ENCODE results near the gene WDR38.
A peak's percentile ranks its signal among the peaks of the same experiment; 100 is the strongest.

Gene WDR38

GRCh38 chr9:124861342-124862229 lies 8.3 kb downstream of the WDR38 start, which contains the start of the genes ARPC5L and RPL35:
Gene ARPC5L, plus strand, starts transcription at chr9:124862130. Its CDS starts 7,161 bp downstream, at chr9:124869291.
Gene RPL35, minus strand, starts transcription at chr9:124861957. Its CDS starts 45 bp downstream, at chr9:124861912.
- H3K27me3 Mint-ChIP-seq, result no peaks in the 10 kb centered on the region
- H3K36me3 Mint-ChIP-seq, result peaks cover 20% of the 10 kb centered on the region
- H3K27ac Mint-ChIP-seq, result peak within 1 kb of the TSS; percentile 98
- H3K4me3 Mint-ChIP-seq, result peak within 1 kb of the TSS; percentile 96
- H3K9me3 Mint-ChIP-seq, result no peaks in the 10 kb centered on the region
- peaks cover 45% of the 10 kb centered on the region for H3K4me1 Mint-ChIP-seq

GRCh38 chr9:124863371-124863871 lies 10.2 kb downstream of the WDR38 start:
- Mint-ChIP-seq H3K36me3 (peaks cover 18% of the 10 kb centered on the region), H3K27me3 (no peaks in the 10 kb centered on the region), H3K4me3 (peak overlapping the region; percentile 50)

GRCh38 chr9:124868511-124869465 lies 15.5 kb downstream of the WDR38 start:
- Mint-ChIP-seq H3K27me3 (no peaks in the 10 kb centered on the region), H3K9me3 (no peaks in the 10 kb centered on the region), H3K27ac (peak overlapping the region; percentile 98)

More at GRCh38 chr9:124863371-124863871, 10.2 kb downstream of the WDR38 start:
- Mint-ChIP-seq H3K9me3 (no peaks in the 10 kb centered on the region), H3K4me1 (peaks cover 42% of the 10 kb centered on the region), H3K27ac (no peak overlapping the region)

DNA sequence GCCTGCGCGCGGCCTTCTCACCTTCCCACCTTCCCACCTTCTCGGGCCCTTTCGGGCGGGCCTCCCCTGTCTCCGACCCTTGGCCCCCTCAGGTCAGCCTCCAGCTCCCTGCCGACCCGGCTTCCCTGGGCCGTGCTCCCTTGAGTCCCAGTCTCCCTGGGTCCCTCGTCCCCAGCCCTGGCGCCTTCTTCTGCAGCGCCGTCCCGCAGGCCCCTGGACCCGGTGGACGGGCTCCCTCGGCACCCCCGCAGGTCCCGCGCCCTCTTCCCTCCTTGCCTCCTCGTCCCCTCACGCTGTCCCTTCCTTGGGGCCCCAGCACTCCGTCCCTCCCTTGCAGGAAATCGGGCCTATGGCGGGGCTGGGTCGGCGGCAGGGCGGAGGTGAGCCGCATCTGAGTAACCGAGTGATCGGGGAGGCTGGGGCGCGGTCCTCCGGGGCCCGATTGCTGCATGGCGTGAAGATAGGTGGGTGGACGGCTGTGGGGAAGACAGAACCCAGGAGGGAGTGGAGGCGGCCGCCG lies 16.3 kb downstream of the WDR38 start:
- Mint-ChIP-seq H3K36me3 (peaks cover 13% of the 10 kb centered on the region), H3K4me1 (peaks cover 48% of the 10 kb centered on the region), H3K9me3 (no peaks in the 10 kb centered on the region), H3K27ac (peak overlapping the region; percentile 99), H3K4me3 (peak overlapping the region; percentile 93), H3K27me3 (no peaks in the 10 kb centered on the region)

More at GRCh38 chr9:124868511-124869465, 15.5 kb downstream of the WDR38 start:
- Mint-ChIP-seq H3K4me3 (peak overlapping the region; percentile 93), H3K4me1 (peaks cover 50% of the 10 kb centered on the region), H3K36me3 (peaks cover 13% of the 10 kb centered on the region)

- Mint-ChIP-seq H3K27me3 (no peaks in the 10 kb centered on the region), H3K27ac (peak overlapping the region; percentile 99), H3K9me3 (no peaks in the 10 kb centered on the region), H3K4me3 (peak overlapping the region; percentile 93), H3K4me1 (peaks cover 53% of the 10 kb centered on the region), H3K36me3 (peaks cover 13% of the 10 kb centered on the region)
These were observed 16.8 kb downstream of the WDR38 start for GRCh38 chr9:124869986-124870560.

- Mint-ChIP-seq H3K36me3 (peaks cover 16% of the 10 kb centered on the region), H3K27ac (peak overlapping the region; percentile 99), H3K4me3 (peak overlapping the region; percentile 93), H3K27me3 (no peaks in the 10 kb centered on the region), H3K9me3 (no peaks in the 10 kb centered on the region), H3K4me1 (peaks cover 53% of the 10 kb centered on the region)
These were observed 17.5 kb downstream of the WDR38 start for GRCh38 chr9:124870723-124871122.

- H3K4me1 Mint-ChIP-seq, result peaks cover 53% of the 10 kb centered on the region
- no peaks in the 10 kb centered on the region for H3K27me3 Mint-ChIP-seq
- H3K4me3 Mint-ChIP-seq, result peak overlapping the region; percentile 93
- no peaks in the 10 kb centered on the region for H3K9me3 Mint-ChIP-seq
- peak overlapping the region; percentile 99 for H3K27ac Mint-ChIP-seq
- peaks cover 16% of the 10 kb centered on the region for H3K36me3 Mint-ChIP-seq
These were observed 17.9 kb downstream of the WDR38 start for GRCh38 chr9:124871156-124871561.

- peaks cover 29% of the 10 kb centered on the region for H3K36me3 Mint-ChIP-seq
- no peaks in the 10 kb centered on the region for H3K27me3 Mint-ChIP-seq
- H3K27ac Mint-ChIP-seq, result no peak overlapping the region
- H3K4me3 Mint-ChIP-seq, result peak overlapping the region; percentile 69
- H3K9me3 Mint-ChIP-seq, result no peaks in the 10 kb centered on the region
- peaks cover 47% of the 10 kb centered on the region for H3K4me1 Mint-ChIP-seq
These were observed 20.4 kb downstream of the WDR38 start for GRCh38 chr9:124873664-124874063.

DNA sequence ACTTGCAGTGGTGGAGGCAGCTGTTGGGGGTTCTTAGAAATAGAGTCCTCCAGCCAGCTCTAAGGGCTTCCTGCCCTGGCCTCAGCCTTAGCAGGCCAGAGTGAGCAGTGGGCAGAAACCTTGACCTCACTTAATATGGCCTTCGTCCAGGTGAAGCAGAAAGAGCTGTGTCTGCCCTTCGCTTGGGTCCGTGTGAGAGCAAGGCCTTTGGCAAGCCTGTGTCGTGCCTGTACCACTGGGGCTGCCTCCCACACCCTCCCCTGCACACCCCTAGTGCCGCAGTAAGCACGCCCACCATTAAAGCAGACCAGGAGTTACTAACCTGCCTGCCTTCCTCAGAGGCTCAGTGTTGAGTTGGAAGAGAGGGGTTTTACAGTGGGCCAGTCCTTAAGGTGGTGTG lies 22.2 kb downstream of the WDR38 start:
- Mint-ChIP-seq H3K27me3 (no peaks in the 10 kb centered on the region), H3K27ac (no peak overlapping the region), H3K9me3 (no peaks in the 10 kb centered on the region), H3K4me3 (no peak overlapping the region), H3K36me3 (peaks cover 27% of the 10 kb centered on the region), H3K4me1 (peaks cover 43% of the 10 kb centered on the region)

DNA sequence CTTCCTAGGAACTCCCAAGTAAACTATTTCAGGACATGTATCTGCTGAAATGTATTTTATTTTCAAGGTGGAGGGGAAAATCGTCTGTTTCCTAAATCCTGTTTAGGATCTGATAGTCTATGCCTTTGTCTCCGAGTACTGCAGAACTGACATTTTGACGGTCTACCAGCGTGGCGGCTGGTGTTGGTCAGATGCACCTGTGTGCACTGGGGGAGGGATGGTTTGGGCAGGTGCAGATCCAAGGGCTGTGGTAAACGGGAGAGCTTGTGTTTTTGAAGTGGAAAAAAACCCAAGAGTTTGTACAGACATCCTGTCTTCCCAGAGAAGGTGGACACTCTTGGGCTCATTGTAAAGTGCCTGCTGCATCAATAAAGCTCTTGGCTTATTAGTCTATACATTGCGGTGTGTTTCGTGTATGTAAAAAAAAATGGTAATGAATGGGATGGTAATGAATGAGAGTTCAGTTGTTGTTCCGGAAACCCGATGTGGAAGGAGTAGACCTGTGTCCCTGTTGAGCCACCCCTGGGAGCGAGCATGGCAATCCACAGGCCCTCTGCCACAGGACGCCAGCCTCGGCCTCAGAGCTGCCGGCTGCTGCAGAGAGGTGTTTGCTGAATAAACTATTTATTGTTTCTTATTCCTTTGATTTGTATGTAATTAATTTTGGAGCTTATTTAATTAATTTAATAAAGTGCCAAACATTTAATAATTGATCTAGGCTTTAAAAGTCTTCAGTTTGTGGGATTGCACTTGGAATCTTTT lies 23.9 kb downstream of the WDR38 start:
- peak overlapping the region; percentile 23 for H3K27ac Mint-ChIP-seq
- peak overlapping the region; percentile 8 for H3K4me3 Mint-ChIP-seq
- H3K9me3 Mint-ChIP-seq, result no peaks in the 10 kb centered on the region
- H3K27me3 Mint-ChIP-seq, result no peaks in the 10 kb centered on the region
- H3K36me3 Mint-ChIP-seq, result peaks cover 22% of the 10 kb centered on the region
- peaks cover 26% of the 10 kb centered on the region for H3K4me1 Mint-ChIP-seq

DNA sequence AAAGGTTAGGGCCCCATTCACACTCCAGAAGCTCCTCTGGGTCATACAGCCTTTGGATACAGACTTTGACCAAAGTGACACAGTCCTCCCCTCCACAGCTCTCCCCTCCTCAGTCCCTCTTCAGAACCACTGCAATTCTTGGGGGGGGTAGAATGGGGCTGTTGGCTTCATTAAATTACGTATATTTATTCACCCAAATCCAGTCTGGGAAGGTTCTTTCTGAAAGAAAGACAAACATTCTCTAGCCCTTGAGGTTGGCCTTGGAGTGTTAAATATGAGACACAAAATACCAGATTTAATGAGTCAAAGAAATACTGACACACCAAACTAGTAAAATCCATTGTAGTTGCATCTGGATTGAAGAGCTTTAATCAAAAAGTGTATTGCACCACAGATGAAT lies 24.8 kb downstream of the WDR38 start:
- no peaks in the 10 kb centered on the region for H3K27me3 Mint-ChIP-seq
- H3K4me1 Mint-ChIP-seq, result peaks cover 19% of the 10 kb centered on the region
- no peak overlapping the region for H3K4me3 Mint-ChIP-seq
- no peak overlapping the region for H3K27ac Mint-ChIP-seq
- H3K9me3 Mint-ChIP-seq, result no peaks in the 10 kb centered on the region
- peaks cover 20% of the 10 kb centered on the region for H3K36me3 Mint-ChIP-seq

DNA sequence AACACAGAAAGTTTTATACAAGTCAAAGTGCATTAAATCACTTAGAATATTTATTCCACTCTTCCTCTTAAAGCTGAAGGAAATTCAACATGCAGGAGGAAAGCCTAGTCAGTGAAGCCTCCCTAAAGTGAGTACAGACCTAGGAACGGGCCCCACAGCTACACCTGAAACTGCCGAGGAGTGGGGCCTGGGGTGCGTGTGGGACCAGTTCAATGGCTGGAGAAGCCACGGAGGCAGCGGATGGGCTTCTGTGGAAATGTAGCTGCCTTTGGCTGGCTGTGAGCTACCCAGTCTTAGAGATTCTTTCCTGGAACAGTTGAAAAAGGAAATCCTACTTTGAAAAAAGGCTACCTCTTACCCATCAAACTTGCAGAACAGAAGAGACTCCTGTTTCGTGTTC lies 25.3 kb downstream of the WDR38 start:
- no peak overlapping the region for H3K27ac Mint-ChIP-seq
- H3K36me3 Mint-ChIP-seq, result peaks cover 18% of the 10 kb centered on the region
- H3K4me3 Mint-ChIP-seq, result no peak overlapping the region
- H3K27me3 Mint-ChIP-seq, result no peaks in the 10 kb centered on the region
- no peaks in the 10 kb centered on the region for H3K9me3 Mint-ChIP-seq
- H3K4me1 Mint-ChIP-seq, result peaks cover 14% of the 10 kb centered on the region

GRCh38 chr9:124879226-124879625 lies 26.0 kb downstream of the WDR38 start:
- Mint-ChIP-seq H3K4me1 (peaks cover 12% of the 10 kb centered on the region), H3K9me3 (no peaks in the 10 kb centered on the region), H3K4me3 (no peak overlapping the region), H3K27ac (no peak overlapping the region), H3K27me3 (no peaks in the 10 kb centered on the region), H3K36me3 (peaks cover 18% of the 10 kb centered on the region)

- Mint-ChIP-seq H3K4me3 (no peak overlapping the region), H3K27me3 (no peaks in the 10 kb centered on the region), H3K4me1 (peaks cover 7% of the 10 kb centered on the region), H3K9me3 (no peaks in the 10 kb centered on the region), H3K27ac (no peak overlapping the region), H3K36me3 (peaks cover 22% of the 10 kb centered on the region)
These were observed 27.2 kb downstream of the WDR38 start for GRCh38 chr9:124880501-124880900.
